ENCODE measurements around the gene COA1. TPM values are rescaled to one million over a fixed set of nuclear protein-coding genes. Genes with fewer than 3 reads are reported as not detected.

The COA1 gene
- polyA plus RNA-seq, 1 donor (not counting 4 experiments of a cell fraction or from before 2014, with no cell fraction given) = 32.2 TPM

DNA sequence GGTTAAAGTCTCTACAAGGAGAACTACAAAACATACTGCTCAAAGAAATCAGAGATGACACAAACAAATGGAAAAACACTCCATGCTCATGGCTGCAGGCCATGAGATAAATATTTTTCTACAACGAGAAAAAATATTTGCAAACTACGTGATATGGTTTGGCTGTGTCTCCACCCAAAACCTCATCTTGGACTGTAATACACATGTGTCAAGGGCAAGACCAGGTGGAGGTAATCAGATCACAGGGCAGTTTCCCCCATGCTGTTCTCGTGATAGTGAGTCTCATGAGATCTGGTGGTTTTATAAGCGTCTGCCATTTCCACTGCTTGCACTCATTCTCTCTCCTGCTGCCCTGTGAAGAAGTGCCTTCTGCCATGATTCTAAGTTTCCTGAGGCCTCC is 57.8 kb downstream of the COA1 start:
- no peaks in the 10 kb centered on the region for H3K9me1 ChIP-seq (ENCODE audit: control insufficient read depth, extremely low read depth, insufficient read depth, low read length)
- dilution Hi-C loops (cut with MboI; ENCODE audit: extremely low pct_ligation_motif_present, low sequenced_read_pairs) = no loop called here
- H3K79me2 ChIP-seq (ENCODE audit: control insufficient read depth, insufficient read depth, low read length) = peaks cover 50% of the 10 kb centered on the region
- no peak overlapping the region for H2AFZ ChIP-seq (ENCODE audit: control insufficient read depth, low read length)
- H3K9me3 ChIP-seq (ENCODE audit: control insufficient read depth, low read depth, low read length) = no peaks in the 10 kb centered on the region
- no peaks in the 10 kb centered on the region for H3K27me3 ChIP-seq (ENCODE audit: control insufficient read depth, extremely low read depth, insufficient read depth, low read length)
- no peak overlapping the region for H3K4me2 ChIP-seq (ENCODE audit: control insufficient read depth, extremely low read depth, insufficient read depth, low read depth, low read length)
- no peak for DNase-seq (ENCODE audit: low read depth, low spot score)
- H3K4me3 ChIP-seq (ENCODE audit: control insufficient read depth in 2 of 3, extremely low read depth in 1 of 3, insufficient read depth in 2 of 3, low read depth in 1 of 3, low read length in 3 of 3) = no peak overlapping the region
- TF ChIP-seq, protein P1, sequence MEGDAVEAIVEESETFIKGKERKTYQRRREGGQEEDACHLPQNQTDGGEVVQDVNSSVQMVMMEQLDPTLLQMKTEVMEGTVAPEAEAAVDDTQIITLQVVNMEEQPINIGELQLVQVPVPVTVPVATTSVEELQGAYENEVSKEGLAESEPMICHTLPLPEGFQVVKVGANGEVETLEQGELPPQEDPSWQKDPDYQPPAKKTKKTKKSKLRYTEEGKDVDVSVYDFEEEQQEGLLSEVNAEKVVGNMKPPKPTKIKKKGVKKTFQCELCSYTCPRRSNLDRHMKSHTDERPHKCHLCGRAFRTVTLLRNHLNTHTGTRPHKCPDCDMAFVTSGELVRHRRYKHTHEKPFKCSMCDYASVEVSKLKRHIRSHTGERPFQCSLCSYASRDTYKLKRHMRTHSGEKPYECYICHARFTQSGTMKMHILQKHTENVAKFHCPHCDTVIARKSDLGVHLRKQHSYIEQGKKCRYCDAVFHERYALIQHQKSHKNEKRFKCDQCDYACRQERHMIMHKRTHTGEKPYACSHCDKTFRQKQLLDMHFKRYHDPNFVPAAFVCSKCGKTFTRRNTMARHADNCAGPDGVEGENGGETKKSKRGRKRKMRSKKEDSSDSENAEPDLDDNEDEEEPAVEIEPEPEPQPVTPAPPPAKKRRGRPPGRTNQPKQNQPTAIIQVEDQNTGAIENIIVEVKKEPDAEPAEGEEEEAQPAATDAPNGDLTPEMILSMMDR (optimal IDR thresholded peaks at IDR 0.05 in 1 of 3, IDR thresholded peaks at IDR 0.05 in 1 of 3, conservative IDR thresholded peaks at IDR 0.05 in 1 of 3; ENCODE audit: extremely low read depth in 1 of 3, insufficient read depth in 2 of 3, low read length in 3 of 3) = no peak
- TF ChIP-seq EZH2 (IDR thresholded peaks at IDR 0.05; ENCODE audit: low read length) = no peak
- no peaks in the 10 kb centered on the region for H3K36me3 ChIP-seq (ENCODE audit: control insufficient read depth in 2 of 2, extremely low read depth in 1 of 2, insufficient read depth in 2 of 2, low read length in 2 of 2)
- FAIRE-seq = no peak
- H3K4me1 ChIP-seq (ENCODE audit: control insufficient read depth, extremely low read depth, insufficient read depth, low read length) = peaks cover 18% of the 10 kb centered on the region
- H3K27ac ChIP-seq (ENCODE audit: control insufficient read depth, insufficient read depth, low read length) = no peak overlapping the region
- no peak overlapping the region for H3K9ac ChIP-seq (ENCODE audit: control insufficient read depth, extremely low read depth, insufficient read depth, low read length)
- no peaks in the 10 kb centered on the region for H4K20me1 ChIP-seq (ENCODE audit: control insufficient read depth, extremely low read depth, insufficient read depth, low read length)

DNA sequence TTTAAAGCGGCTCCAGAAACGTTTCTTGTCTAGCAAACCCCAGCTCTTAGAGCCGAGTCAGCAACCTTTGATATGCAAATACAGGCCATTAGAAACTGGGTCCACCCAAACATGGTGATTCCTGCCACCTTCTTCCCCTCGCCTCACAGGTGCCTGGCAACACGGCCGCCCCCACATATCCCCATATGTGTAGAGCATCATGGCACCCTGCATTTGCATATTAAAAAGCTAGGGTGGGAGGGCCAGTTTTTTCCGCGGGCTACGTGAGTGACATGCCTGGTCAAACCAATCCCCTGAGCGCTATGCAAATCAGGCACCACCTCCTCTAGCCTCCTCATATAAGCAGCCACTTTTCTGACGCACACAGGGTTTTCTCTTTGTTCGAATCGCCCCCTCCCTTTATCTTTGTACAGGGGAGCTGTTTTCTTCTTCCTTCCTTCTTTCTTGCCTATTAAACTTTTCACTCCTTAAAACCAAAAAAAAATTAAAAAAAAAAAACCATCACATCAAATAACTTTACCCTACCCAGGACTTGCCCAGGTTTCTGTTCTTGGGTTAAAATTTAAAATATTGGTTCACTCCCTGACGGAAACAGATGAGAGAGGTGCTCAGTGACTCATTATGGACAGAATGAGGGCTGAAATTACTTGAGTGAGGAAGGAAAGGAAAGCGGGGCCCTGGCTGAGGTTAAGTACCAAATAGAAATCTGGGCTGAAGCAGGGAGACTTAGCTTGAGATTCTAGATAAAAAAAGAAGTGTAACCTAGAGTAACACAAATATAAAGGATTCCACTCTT is 59.8 kb downstream of the COA1 start:
- Histone ChIP-seq H3K79me2 (ENCODE audit: control insufficient read depth, insufficient read depth, low read length) (peaks cover 51% of the 10 kb centered on the region), H3K4me1 (ENCODE audit: control insufficient read depth, extremely low read depth, insufficient read depth, low read length) (peaks cover 13% of the 10 kb centered on the region), H2AFZ (ENCODE audit: control insufficient read depth, low read length) (no peak overlapping the region), H3K4me2 (ENCODE audit: control insufficient read depth, extremely low read depth, insufficient read depth, low read depth, low read length) (no peak overlapping the region), H3K27ac (ENCODE audit: control insufficient read depth, insufficient read depth, low read length) (no peak overlapping the region), H3K27me3 (ENCODE audit: control insufficient read depth, extremely low read depth, insufficient read depth, low read length) (no peaks in the 10 kb centered on the region), H4K20me1 (ENCODE audit: control insufficient read depth, extremely low read depth, insufficient read depth, low read length) (no peaks in the 10 kb centered on the region), H3K9me3 (ENCODE audit: control insufficient read depth, low read depth, low read length) (no peaks in the 10 kb centered on the region), H3K4me3 (ENCODE audit: control insufficient read depth in 2 of 3, extremely low read depth in 1 of 3, insufficient read depth in 2 of 3, low read depth in 1 of 3, low read length in 3 of 3) (no peak overlapping the region), H3K36me3 (ENCODE audit: control insufficient read depth in 2 of 2, extremely low read depth in 1 of 2, insufficient read depth in 2 of 2, low read length in 2 of 2) (no peaks in the 10 kb centered on the region), H3K9me1 (ENCODE audit: control insufficient read depth, extremely low read depth, insufficient read depth, low read length) (no peaks in the 10 kb centered on the region), H3K9ac (ENCODE audit: control insufficient read depth, extremely low read depth, insufficient read depth, low read length) (no peak overlapping the region)
- dilution Hi-C loops (cut with MboI; ENCODE audit: extremely low pct_ligation_motif_present, low sequenced_read_pairs) = no loop called here
- FAIRE-seq = no peak
- TF ChIP-seq, protein P1 (optimal IDR thresholded peaks at IDR 0.05 in 1 of 3, IDR thresholded peaks at IDR 0.05 in 1 of 3, conservative IDR thresholded peaks at IDR 0.05 in 1 of 3; ENCODE audit: extremely low read depth in 1 of 3, insufficient read depth in 2 of 3, low read length in 3 of 3) = no peak
- no peak for TF ChIP-seq EZH2 (IDR thresholded peaks at IDR 0.05; ENCODE audit: low read length)
- no peak for DNase-seq (ENCODE audit: low read depth, low spot score)
